KOPT-K1 (cell line): ENCODE measurements around the gene TAL2.

Source experiments
- H3K27ac ChIP-seq: fragments of 200-600 bp; sonication (generic); 2 replicates; pipeline ENCODE4 v1.5.1; 2016; ENCODE audit warnings: antibody characterized with exemption, mild to moderate bottlenecking, low read depth, low read length; ENCODE audit not compliant: poor library complexity, severe bottlenecking
- H3K36me3 ChIP-seq: fragments of 200-600 bp; sonication (generic); 2 replicates; pipeline ENCODE4 v1.5.1; 2017; ENCODE audit warnings: antibody characterized with exemption, mild to moderate bottlenecking, low read length, moderate library complexity; ENCODE audit not compliant: insufficient read depth
- H3K9me3 ChIP-seq: fragments of 200-600 bp; sonication (generic); 2 replicates; pipeline ENCODE4 v1.5.1; 2017; ENCODE audit warnings: antibody characterized with exemption, low read length, mild to moderate bottlenecking; ENCODE audit not compliant: insufficient read depth, poor library complexity, severe bottlenecking

The TAL2 gene

DNA sequence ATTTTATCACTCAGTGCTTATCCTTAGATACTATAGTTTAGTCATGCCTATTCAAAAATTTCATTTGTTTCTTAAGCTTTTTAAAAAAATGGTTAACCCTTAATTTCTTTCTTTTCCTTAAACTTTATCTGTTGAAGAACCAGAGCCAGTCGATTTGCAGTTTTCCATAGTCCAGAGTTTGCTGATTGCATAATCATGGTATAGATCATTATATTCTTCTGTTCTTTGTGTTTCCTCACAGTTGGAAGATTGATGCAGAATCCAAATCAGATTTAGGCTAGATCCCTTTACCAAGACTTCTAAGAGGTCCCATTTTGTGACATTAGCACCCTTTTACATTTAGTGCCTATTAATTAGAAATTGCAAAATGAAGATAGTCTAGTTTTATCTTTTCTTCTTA is 50.0 kb downstream of the TAL2 start:
- H3K9me3 ChIP-seq = no peaks in the 10 kb centered on the region
- H3K27ac ChIP-seq = no peak overlapping the region
- peaks cover 6% of the 10 kb centered on the region; the same call in 1 of the 2 replicates for H3K36me3 ChIP-seq
